Measurements from ENCODE around the gene UTS2B. TPM values are rescaled to one million over a fixed set of nuclear protein-coding genes. Genes with fewer than 3 reads are reported as not detected.

Gene UTS2B
- total and polyA plus RNA-seq, 2 of the 4 experiments (the other 2 are of a cell fraction): 0.72 to 0.79 TPM

GRCh38 chr3:191357909-191358308 is 27.6 kb upstream of the UTS2B start:
- Histone ChIP-seq H3K4me3 (ENCODE audit: insufficient read depth, low read depth, low read length) (no peak overlapping the region), H4K5ac (ENCODE audit: low read depth, low read length) (no peak overlapping the region), H2AK5ac (ENCODE audit: low read depth, low read length) (no peak overlapping the region), H3K27me3 (ENCODE audit: control insufficient read depth, insufficient read depth, low read length) (no peaks in the 10 kb centered on the region), H2BK15ac (ENCODE audit: low read depth, low read length) (no peak overlapping the region), H3K4me1 (ENCODE audit: control insufficient read depth, insufficient read depth, low read length) (peaks cover 17% of the 10 kb centered on the region), H3K14ac (replicated peaks; ENCODE audit: low read depth, low read length) (peak overlapping the region; percentile 54; the same call in 1 of the 2 replicates), H3K23ac (ENCODE audit: low read depth, low read length) (no peak overlapping the region; the same call in 1 of the 2 replicates), H3K4ac (ENCODE audit: low read depth, low read length) (peak overlapping the region; percentile 23; the same call in 1 of the 2 replicates), H4K20me1 (ENCODE audit: insufficient read depth, low read length) (peaks cover 9% of the 10 kb centered on the region; the same call in 1 of the 2 replicates), H4K91ac (ENCODE audit: insufficient read depth, low read depth, low read length) (no peak overlapping the region), H3K56ac (ENCODE audit: extremely low read depth, insufficient read depth, low read length) (no peak overlapping the region), H3K27ac (ENCODE audit: insufficient read depth, low read length) (no peak overlapping the region), H3K79me1 (ENCODE audit: low read depth in 1 of 2, low read length in 2 of 2) (peaks cover 43 to 65% of the 10 kb centered on the region in 2 experiments), H3K18ac (ENCODE audit: low read depth, low read length) (no peak overlapping the region), H3K9me1 (ENCODE audit: insufficient read depth, low read length) (peaks cover 20% of the 10 kb centered on the region), H3K36me3 (ENCODE audit: control insufficient read depth, insufficient read depth, low read length) (peaks cover 27% of the 10 kb centered on the region), H3K4me2 (ENCODE audit: low read depth, low read length) (no peak overlapping the region), H2BK120ac (ENCODE audit: low read depth, low read length) (no peak overlapping the region), H3K9me3 (ENCODE audit: control insufficient read depth, insufficient read depth, low read length) (no peaks in the 10 kb centered on the region), H2AFZ (replicated peaks; ENCODE audit: low read length, poor library complexity) (no peak overlapping the region), H2BK5ac (ENCODE audit: low read depth, low read length, poor library complexity, severe bottlenecking) (no peak overlapping the region), H3K9ac (ENCODE audit: low read depth, low read length) (no peak overlapping the region), H2AK9ac (replicated peaks; ENCODE audit: low read depth, low read length, poor library complexity) (no peak overlapping the region), H4K8ac (ENCODE audit: low read depth in 2 of 2, low read length in 2 of 2) (no peak overlapping the region), H2BK20ac (ENCODE audit: low read depth, low read length) (0 out of 2 replicates have a peak overlapping the region, but pooled peaks have one; percentile 5)
- in situ Hi-C loops (cut with MboI; ENCODE audit: low sequenced_read_pairs) (no loop called here), dilution Hi-C loops (cut with HindIII; ENCODE audit: low sequenced_read_pairs, unreplicated experiment) (no loop called here), intact Hi-C loops (cut with micrococcal nuclease) (no loop called here)
- no CpG with 5 or more reads among the region's 6 CpGs for WGBS, 2 experiments (ENCODE audit: extremely low coverage in 2 of 2, insufficient read length in 1 of 2)
- CTCF ChIA-PET: interaction anchor here (0.6 kb wide), 1 partner anchor 1243 kb away, joined by 6 read pairs; no protein-coding TSS in a partner anchor
- DNase-seq (no peak), ATAC-seq (ENCODE audit: low read depth) (no peak)
- POLR2A ChIA-PET (ENCODE audit: unreplicated experiment): no interaction called here
- TF ChIP-seq FOS (IDR thresholded peaks at IDR 0.05; ENCODE audit: low read depth, low read length) (no peak), SMC3 (IDR thresholded peaks at IDR 0.05; ENCODE audit: low read depth, low read length) (no peak), NFE2L2 (IDR thresholded peaks at IDR 0.05; ENCODE audit: low read depth, low read length) (no peak), RFX5 (IDR thresholded peaks at IDR 0.05; ENCODE audit: low read depth, low read length) (no peak), RAD21 (IDR thresholded peaks at IDR 0.05; ENCODE audit: low read length) (no peak), CEBPB (IDR thresholded peaks at IDR 0.05; ENCODE audit: low read depth, low read length) (no peak), BHLHE40 (IDR thresholded peaks at IDR 0.05; ENCODE audit: low read depth, low read length) (no peak), MAFK (IDR thresholded peaks at IDR 0.05; ENCODE audit: low read depth, low read length) (no peak), POLR2A (IDR thresholded peaks at IDR 0.05; ENCODE audit: low read depth, low read length) (no peak), MAZ (IDR thresholded peaks at IDR 0.05; ENCODE audit: borderline replicate concordance, low read depth, low read length) (no peak), CTCF (conservative IDR thresholded peaks at IDR 0.05; ENCODE audit: low read depth, low read length) (no peak), RCOR1 (IDR thresholded peaks at IDR 0.05; ENCODE audit: insufficient replicate concordance, low read length) (no peak), MXI1 (IDR thresholded peaks at IDR 0.05; ENCODE audit: borderline replicate concordance, low read depth, low read length) (no peak)
- TF ChIP-seq, protein P1, sequence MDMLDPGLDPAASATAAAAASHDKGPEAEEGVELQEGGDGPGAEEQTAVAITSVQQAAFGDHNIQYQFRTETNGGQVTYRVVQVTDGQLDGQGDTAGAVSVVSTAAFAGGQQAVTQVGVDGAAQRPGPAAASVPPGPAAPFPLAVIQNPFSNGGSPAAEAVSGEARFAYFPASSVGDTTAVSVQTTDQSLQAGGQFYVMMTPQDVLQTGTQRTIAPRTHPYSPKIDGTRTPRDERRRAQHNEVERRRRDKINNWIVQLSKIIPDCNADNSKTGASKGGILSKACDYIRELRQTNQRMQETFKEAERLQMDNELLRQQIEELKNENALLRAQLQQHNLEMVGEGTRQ (IDR thresholded peaks at IDR 0.05; ENCODE audit: low read depth, low read length): no peak
- BruUV-seq (replicated peaks): no TSS peak

Data from IMR-90 (cell line).